Neural progenitor cell (in vitro differentiated cells): ENCODE results near the gene ANO4. TPM values are rescaled to one million over a fixed set of nuclear protein-coding genes. Genes with fewer than 3 reads are reported as not detected.
A peak's percentile ranks its signal among the peaks of the same experiment; 100 is the strongest.

ENCODE experiments used
- DNase-seq: peaks from one replicate; pipeline ENCODE4 v3.0.0-alpha.2; 2016; ENCODE audit warnings: low spot score
- H2AFZ ChIP-seq: fragments of 200-600 bp; sonication (generic); replicated peaks from 2 replicates; pipeline ENCODE4 v1.6.1; 2016; ENCODE audit warnings: antibody characterized with exemption
- H3F3A ChIP-seq: fragments of 200-600 bp; sonication (generic); 2 replicates; pipeline ENCODE4 v1.6.1; 2016; ENCODE audit warnings: antibody characterized with exemption, low read depth
- H3K27ac ChIP-seq: fragments of 200-600 bp; sonication (generic); 2 replicates; pipeline ENCODE4 v1.5.1; 2016; ENCODE audit warnings: mild to moderate bottlenecking
- H3K27me3 ChIP-seq: fragments of 200-600 bp; sonication (generic); 2 replicates; pipeline ENCODE4 v1.6.1; 2016; ENCODE audit warnings: mild to moderate bottlenecking, moderate library complexity
- H3K36me3 ChIP-seq: fragments of 200-600 bp; sonication (generic); 2 replicates; pipeline ENCODE4 v1.5.1; 2016
- H3K4me1 ChIP-seq: fragments of 200-600 bp; sonication (generic); 2 replicates; pipeline ENCODE4 v1.6.1; 2016; ENCODE audit warnings: mixed run types
- H3K4me2 ChIP-seq: fragments of 200-600 bp; sonication (generic); 2 replicates; pipeline ENCODE4 v1.6.1; 2016
- H3K4me3 ChIP-seq: fragments of 200-600 bp; sonication (generic); 2 replicates; pipeline ENCODE4 v1.5.1; 2016
- H3K79me2 ChIP-seq: fragments of 200-600 bp; sonication (generic); 2 replicates; pipeline ENCODE4 v1.6.1; 2016; ENCODE audit warnings: low read depth
- H3K9ac ChIP-seq: fragments of 200-600 bp; sonication (generic); 2 replicates; pipeline ENCODE4 v1.6.1; 2016
- H3K9me3 ChIP-seq: fragments of 200-600 bp; sonication (generic); 2 replicates; pipeline ENCODE4 v1.5.1; 2016; ENCODE audit warnings: low read depth
- H4K20me1 ChIP-seq: fragments of 200-600 bp; sonication (generic); 2 replicates; pipeline ENCODE4 v1.6.1; 2016; ENCODE audit warnings: low read depth
- H3K27ac Mint-ChIP-seq: 3 replicates; pipeline ENCODE4 v1.8.0; 2021; ENCODE audit warnings: mixed read lengths
- H3K27me3 Mint-ChIP-seq: 2 replicates; pipeline ENCODE4 v1.8.0; 2022; ENCODE audit warnings: low read depth, mild to moderate bottlenecking, inconsistent platforms, moderate library complexity, mixed read lengths; ENCODE audit not compliant: insufficient read depth
- H3K36me3 Mint-ChIP-seq: 3 replicates; pipeline ENCODE4 v1.8.0; 2021; ENCODE audit warnings: mixed read lengths
- H3K4me1 Mint-ChIP-seq: 3 replicates; pipeline ENCODE4 v1.8.0; 2021; ENCODE audit warnings: mixed read lengths
- H3K4me3 Mint-ChIP-seq: 3 replicates; pipeline ENCODE4 v1.8.0; 2021; ENCODE audit warnings: mild to moderate bottlenecking, moderate library complexity, mixed read lengths
- H3K9me3 Mint-ChIP-seq: 3 replicates; pipeline ENCODE4 v1.8.0; 2020; ENCODE audit warnings: mixed read lengths
- CTCF ChIP-seq: fragments of 200-600 bp; sonication (generic); IDR thresholded peaks from 2 replicates; pipeline ENCODE4 v1.5.1; 2017; ENCODE audit warnings: antibody characterized with exemption, mild to moderate bottlenecking
- EZH2 ChIP-seq: fragments of 200-600 bp; sonication (generic); IDR thresholded peaks from 2 replicates; pipeline ENCODE4 v1.6.1; 2017; ENCODE audit warnings: antibody characterized with exemption, mild to moderate bottlenecking, moderate library complexity
- EZH2phosphoT487 ChIP-seq: fragments of 200-600 bp; sonication (generic); IDR thresholded peaks from 2 replicates; pipeline ENCODE4 v1.6.1; 2017; ENCODE audit warnings: antibody characterized with exemption
- total RNA-seq: library from RNA; depleted of rRNA; stranded (reverse); fragments of >200 nt; gene quantifications from 2 replicates; pipeline ENCODE4 v1.2.3, GENCODE V29; 2015; ENCODE audit warnings: low replicate concordance

Gene ANO4
- 0.65 TPM in 1 of 2 replicates, not detected in the other for total RNA-seq

DNA sequence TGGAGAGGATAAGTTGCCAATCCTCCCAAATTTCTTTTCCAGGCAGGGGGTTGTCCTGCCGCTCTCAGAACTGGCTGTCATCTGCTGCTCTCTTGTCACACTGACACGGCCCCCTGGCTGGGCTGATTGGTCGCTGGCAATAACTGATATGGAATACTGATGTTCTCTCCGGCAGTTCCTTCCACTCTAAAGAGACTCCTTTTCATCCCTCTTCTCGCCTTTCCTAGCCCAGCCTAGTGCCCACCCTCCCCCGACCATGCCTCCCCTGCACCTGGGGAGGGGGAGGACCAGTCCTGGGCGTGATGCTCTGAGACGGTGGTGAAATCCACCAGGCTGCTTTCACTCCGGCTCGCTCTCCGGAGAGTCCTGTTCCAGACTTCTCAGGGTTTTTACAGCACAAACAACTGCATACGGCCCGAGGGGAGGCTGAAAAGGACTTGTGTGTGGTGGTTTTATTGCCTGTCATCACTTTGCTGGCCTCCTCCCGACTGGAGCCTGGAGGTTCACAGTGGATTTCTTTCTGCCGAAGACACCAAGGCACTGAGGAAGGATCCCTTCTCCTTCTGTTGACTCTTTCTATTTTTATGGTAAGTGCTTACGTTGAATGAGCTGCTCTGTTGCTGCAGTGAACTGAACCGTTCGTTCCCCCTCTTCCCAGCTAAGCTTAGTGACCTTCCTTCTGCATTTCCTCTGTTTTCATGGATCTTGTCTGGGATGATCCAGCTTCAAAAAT lies at the start of gene ANO4:
ANO4 (plus strand) TSS at position 336 of the 733 bp plus-strand sequence. CDS start 107,010 bp downstream, outside the sequence.
- Histone ChIP-seq H3F3A (peaks cover 3% of the 10 kb centered on the region), H2AFZ (peak within 1 kb of the TSS; percentile 82), H3K4me1 (peaks cover 17% of the 10 kb centered on the region), H3K36me3 (no peaks in the 10 kb centered on the region), H3K9me3 (no peaks in the 10 kb centered on the region), H3K9ac (no peak within 1 kb of the TSS), H3K79me2 (no peaks in the 10 kb centered on the region), H4K20me1 (no peaks in the 10 kb centered on the region), H3K4me2 (peak within 1 kb of the TSS; percentile 67), H3K27ac (no peak within 1 kb of the TSS), H3K27me3 (no peaks in the 10 kb centered on the region), H3K4me3 (peak within 1 kb of the TSS; percentile 27)
- H3K27ac Mint-ChIP-seq, result peak within 1 kb of the TSS; percentile 46
- peak within 1 kb of the TSS; percentile 83 for H3K4me3 Mint-ChIP-seq
- H3K4me1 Mint-ChIP-seq, result peaks cover 60% of the 10 kb centered on the region
- H3K36me3 Mint-ChIP-seq, result no peaks in the 10 kb centered on the region
- no peaks in the 10 kb centered on the region for H3K27me3 Mint-ChIP-seq
- peak; percentile 39 for DNase-seq
- TF ChIP-seq EZH2 (no peak), EZH2phosphoT487 (no peak)
- peaks cover 2% of the 10 kb centered on the region for H3K9me3 Mint-ChIP-seq

GRCh38 chr12:100745378-100746071 lies 49.1 kb upstream of the ANO4 start:
- Histone ChIP-seq H2AFZ (no peak overlapping the region), H3K9me3 (no peaks in the 10 kb centered on the region), H3K36me3 (no peaks in the 10 kb centered on the region), H4K20me1 (no peaks in the 10 kb centered on the region), H3K4me1 (no peaks in the 10 kb centered on the region), H3K27me3 (no peaks in the 10 kb centered on the region), H3K27ac (no peak overlapping the region), H3K4me2 (no peak overlapping the region), H3K79me2 (no peaks in the 10 kb centered on the region), H3K4me3 (no peak overlapping the region), H3K9ac (no peak overlapping the region), H3F3A (no peaks in the 10 kb centered on the region)
- H3K9me3 Mint-ChIP-seq, result peaks cover 10% of the 10 kb centered on the region
- H3K36me3 Mint-ChIP-seq, result no peaks in the 10 kb centered on the region
- no peak for TF ChIP-seq EZH2
- no peak for TF ChIP-seq EZH2phosphoT487
- TF ChIP-seq CTCF, result no peak
- H3K4me3 Mint-ChIP-seq, result no peak overlapping the region
- no peaks in the 10 kb centered on the region for H3K27me3 Mint-ChIP-seq
- no peak overlapping the region for H3K27ac Mint-ChIP-seq
- no peaks in the 10 kb centered on the region for H3K4me1 Mint-ChIP-seq
- no peak for DNase-seq

DNA sequence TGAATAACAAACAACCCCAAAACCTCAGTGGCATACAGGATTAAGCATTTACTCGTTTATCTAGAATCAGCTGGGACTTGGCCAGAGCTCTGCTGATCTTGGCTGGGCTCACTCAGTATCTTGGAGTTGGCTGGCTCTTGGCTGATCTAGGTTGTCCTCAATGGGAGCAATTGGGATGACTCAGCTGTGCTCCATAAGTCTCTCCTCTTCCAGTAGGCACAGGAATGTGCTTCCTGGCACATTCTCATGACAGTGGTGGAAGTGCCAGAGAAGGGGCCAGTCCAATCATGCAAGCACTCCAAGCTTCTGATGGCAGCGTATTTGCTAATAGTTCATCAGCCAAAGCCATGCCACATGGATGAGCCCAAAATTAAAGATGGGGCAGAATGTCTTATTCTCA lies 41.7 kb upstream of the ANO4 start:
- no peak overlapping the region for H3K4me3 ChIP-seq
- no peak overlapping the region for H3K4me2 ChIP-seq
- H3K36me3 ChIP-seq, result no peaks in the 10 kb centered on the region
- Mint-ChIP-seq H3K4me3 (no peak overlapping the region), H3K9me3 (no peaks in the 10 kb centered on the region), H3K36me3 (no peaks in the 10 kb centered on the region), H3K27me3 (no peaks in the 10 kb centered on the region), H3K4me1 (no peaks in the 10 kb centered on the region), H3K27ac (no peak overlapping the region)
- no peaks in the 10 kb centered on the region for H3F3A ChIP-seq
- TF ChIP-seq CTCF (no peak), EZH2phosphoT487 (no peak), EZH2 (no peak)
- no peaks in the 10 kb centered on the region for H3K9me3 ChIP-seq
- no peak overlapping the region for H3K27ac ChIP-seq
- H3K79me2 ChIP-seq, result no peaks in the 10 kb centered on the region
- no peak overlapping the region for H3K9ac ChIP-seq
- no peaks in the 10 kb centered on the region for H3K27me3 ChIP-seq
- H3K4me1 ChIP-seq, result no peaks in the 10 kb centered on the region
- no peak for DNase-seq
- no peak overlapping the region for H2AFZ ChIP-seq
- no peaks in the 10 kb centered on the region for H4K20me1 ChIP-seq

DNA sequence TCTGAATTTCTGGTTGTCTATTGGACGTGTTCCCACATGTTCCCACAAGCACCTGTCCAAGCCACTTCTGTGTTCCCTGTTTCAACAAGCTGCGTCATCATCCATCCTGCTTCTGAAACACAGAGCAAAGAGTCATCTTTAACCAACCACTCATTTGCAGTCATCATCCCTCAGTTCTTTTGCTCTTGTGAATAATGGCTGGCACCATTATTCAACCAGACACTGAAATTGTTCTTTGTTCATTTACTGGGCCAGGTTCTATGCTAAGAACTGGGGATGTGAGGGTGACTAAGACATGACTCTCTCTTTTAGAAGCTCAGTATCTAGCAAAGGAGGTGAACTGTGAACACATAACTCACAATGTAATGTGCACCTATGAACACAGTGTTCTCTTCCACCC lies 40.7 kb upstream of the ANO4 start:
- no peak overlapping the region for H3K4me3 ChIP-seq
- no peaks in the 10 kb centered on the region for H3K27me3 ChIP-seq
- no peak for DNase-seq
- Mint-ChIP-seq H3K27ac (no peak overlapping the region), H3K4me1 (no peaks in the 10 kb centered on the region), H3K36me3 (no peaks in the 10 kb centered on the region), H3K4me3 (no peak overlapping the region), H3K9me3 (no peaks in the 10 kb centered on the region), H3K27me3 (no peaks in the 10 kb centered on the region)
- no peaks in the 10 kb centered on the region for H3K79me2 ChIP-seq
- H3F3A ChIP-seq, result no peaks in the 10 kb centered on the region
- no peaks in the 10 kb centered on the region for H3K9me3 ChIP-seq
- no peaks in the 10 kb centered on the region for H4K20me1 ChIP-seq
- no peak overlapping the region for H3K27ac ChIP-seq
- no peak for TF ChIP-seq EZH2phosphoT487
- no peak for TF ChIP-seq CTCF
- TF ChIP-seq EZH2, result no peak
- no peak overlapping the region for H2AFZ ChIP-seq
- no peaks in the 10 kb centered on the region for H3K36me3 ChIP-seq
- no peaks in the 10 kb centered on the region for H3K4me1 ChIP-seq
- no peak overlapping the region for H3K9ac ChIP-seq
- no peak overlapping the region for H3K4me2 ChIP-seq
